Measurements from ENCODE around the gene ZNF783. TPM values are rescaled to one million over a fixed set of nuclear protein-coding genes. Genes with fewer than 3 reads are reported as not detected.

Gene ZNF783
- total RNA-seq: 1 to 10 TPM; 5.0 to 5.9 TPM

DNA sequence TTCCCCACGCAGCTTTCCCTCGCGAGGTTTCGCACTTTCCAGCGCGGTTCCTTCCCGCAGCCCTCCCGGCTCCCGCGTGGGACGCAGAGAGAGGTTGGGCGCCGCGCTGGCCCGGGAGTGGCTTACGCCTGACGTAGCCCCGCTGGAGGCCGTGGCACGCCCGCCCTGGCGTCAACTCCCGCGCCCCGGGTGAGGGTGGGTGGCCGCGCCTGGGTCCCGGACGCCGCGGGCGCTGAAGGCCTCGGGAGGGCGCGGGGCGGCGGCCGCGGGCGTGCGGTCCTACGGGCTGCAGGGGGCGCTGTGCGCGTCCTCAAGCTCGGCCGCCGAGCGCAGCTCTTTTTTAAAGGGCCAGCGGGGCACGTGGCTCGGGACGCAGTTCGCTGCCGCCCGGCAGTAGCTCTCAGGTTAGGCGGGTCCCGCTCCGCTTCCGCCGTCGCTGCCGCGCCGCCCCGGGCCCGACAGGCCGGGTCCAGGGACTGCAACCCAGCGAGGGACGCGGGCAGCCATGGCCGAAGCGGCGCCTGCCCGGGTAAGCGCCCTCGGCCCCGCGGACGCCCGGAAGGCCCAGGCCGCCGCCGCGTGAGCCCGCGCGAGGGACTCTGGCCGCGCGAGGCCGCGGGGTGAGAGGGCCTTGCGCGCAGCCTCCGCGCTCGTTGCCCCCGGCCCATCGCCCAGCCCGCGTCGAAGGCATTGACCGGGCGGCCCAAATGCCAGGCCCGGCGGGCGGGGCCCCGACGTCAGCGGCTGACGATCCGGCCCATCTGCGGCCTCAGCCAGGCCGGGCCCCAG, at the start of gene ZNF783:
Gene ZNF783 (plus strand): TSS at position 368 of the 789 bp plus-strand sequence. CDS start 138 bp downstream, at position 506.

DNA sequence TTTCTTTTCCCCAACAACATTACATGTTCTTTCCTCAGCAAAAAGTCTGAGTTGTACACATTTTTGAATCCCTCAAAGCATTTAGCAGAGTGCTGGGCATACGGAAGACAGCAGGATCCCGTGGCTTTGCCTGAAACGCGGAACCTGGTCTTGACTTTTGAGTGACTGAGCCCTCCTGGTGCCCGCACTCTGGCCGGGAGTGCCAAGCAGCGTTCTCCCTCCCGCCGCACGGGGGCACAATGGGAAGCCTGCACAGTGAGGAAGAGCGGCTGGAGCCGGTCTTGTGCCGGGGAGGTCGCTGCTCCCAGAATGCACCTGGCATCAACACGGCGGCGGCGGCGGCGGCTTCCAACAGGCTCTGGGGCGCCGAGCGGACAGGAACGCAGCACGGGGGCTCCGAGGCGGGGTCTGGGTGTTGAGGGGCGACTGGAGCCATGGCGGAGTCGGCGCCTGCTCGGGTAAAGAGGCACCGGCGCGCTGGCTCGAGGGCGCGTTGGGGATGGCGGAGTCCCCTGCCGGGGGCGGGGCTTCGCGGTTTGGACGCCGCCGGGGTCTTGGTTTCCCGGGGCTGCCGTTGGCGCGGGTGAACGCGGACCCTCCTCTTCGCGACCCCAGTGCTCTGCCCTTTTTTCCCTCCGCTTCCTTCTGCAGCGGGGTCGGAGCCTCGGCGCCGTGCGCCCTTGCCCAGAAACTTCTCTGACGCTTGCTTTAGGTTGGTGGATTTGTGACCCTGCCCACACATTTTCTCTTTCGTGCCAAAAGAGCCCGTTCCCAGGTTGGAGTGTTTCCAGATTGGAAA, 22.5 kb upstream of the ZNF783 start, which contains the start of gene ZNF212:
Gene ZNF212 (plus strand): TSS at position 307 of the 799 bp plus-strand sequence. CDS start 128 bp downstream, at position 435.

Small RNA genes lying within 50 kb of the gene (small RNA-seq; reads per million reads assigned to genes)
- gene AC004941.2: 0 to 0.06 reads per million in 2 donors

Other genes with a start within 250 kb of the ZNF783 start
- gene PDIA4, start 233.7 kb upstream of the ZNF783 start, total RNA-seq: 100 to 1,000 TPM in 1 of 2 donors, 10 to 100 TPM in 1; 85.7 to 226 TPM
- 1 to 10 TPM; 4.5 to 6.0 TPM for gene ZNF786, start 171.5 kb upstream of the ZNF783 start, total RNA-seq
- gene ZNF425, start 135.9 kb upstream of the ZNF783 start, total RNA-seq: 1 to 10 TPM; 1.3 to 1.7 TPM
- 10 to 100 TPM; 12.4 to 14.0 TPM for gene ZNF398, start 114.7 kb upstream of the ZNF783 start, total RNA-seq
- 10 to 100 TPM; 18.2 to 22.0 TPM for gene ZNF282, start 66.7 kb upstream of the ZNF783 start, total RNA-seq
- gene ZNF212, start 22.5 kb upstream of the ZNF783 start, total RNA-seq: 1 to 10 TPM; 4.5 to 5.3 TPM
- 10 to 100 TPM in 1 of 2 donors, 1 to 10 TPM in 1; 8.9 to 10.7 TPM for gene ZNF777, start 198.9 kb downstream of the ZNF783 start, total RNA-seq
- 10 to 100 TPM; 29.0 to 29.3 TPM for gene ZNF746, start 235.6 kb downstream of the ZNF783 start, total RNA-seq